Measurements from ENCODE around the gene EBF3. TPM values are rescaled to one million over a fixed set of nuclear protein-coding genes. Genes with fewer than 3 reads are reported as not detected.

The EBF3 gene
- total and polyA plus RNA-seq, 2 experiments from 2014 or later = 0.27 to 0.49 TPM

GRCh38 chr10:129967579-129968019, 3.5 kb upstream of the EBF3 start:
- Histone ChIP-seq H3K9me2 (ENCODE audit: insufficient read depth) (no peaks in the 10 kb centered on the region), H3K36me3 (ENCODE audit: insufficient read depth) (no peaks in the 10 kb centered on the region), H3F3A (replicated peaks; ENCODE audit: low read depth) (peaks cover 32% of the 10 kb centered on the region), H3K4me1 (ENCODE audit: insufficient read depth) (peaks cover 51% of the 10 kb centered on the region), H4K20me1 (replicated peaks; ENCODE audit: insufficient read depth) (peaks cover 28% of the 10 kb centered on the region), H3K79me2 (replicated peaks; ENCODE audit: insufficient read depth) (no peaks in the 10 kb centered on the region), H3K27me3 (ENCODE audit: insufficient read depth) (peaks cover 98% of the 10 kb centered on the region), H3K4me2 (peak overlapping the region; percentile 86), H2AFZ (no peak overlapping the region), H3K27ac (ENCODE audit: low read depth) (no peak overlapping the region), H3K4me3 (peak overlapping the region; percentile 60)
- ATAC-seq = no peak
- Mint-ChIP-seq H3K9me3 (no peaks in the 10 kb centered on the region; the same call in 2 of the 3 replicates), H3K27me3 (ENCODE audit: insufficient read depth, low read depth, poor library complexity) (peaks cover 81% of the 10 kb centered on the region), H3K4me3 (peak overlapping the region; percentile 38; the same call in 2 of the 3 replicates), H3K36me3 (ENCODE audit: low read depth) (no peaks in the 10 kb centered on the region), H3K27ac (no peak overlapping the region), H3K4me1 (peaks cover 29% of the 10 kb centered on the region)
- DNase-seq (ENCODE audit: low spot score) = peak; percentile 34
- TF ChIP-seq ZNF462 (CRISPR knock-in tag; IDR thresholded peaks at IDR 0.05) (no peak), EZH2 (IDR thresholded peaks at IDR 0.05; ENCODE audit: low read depth, unreplicated experiment) (no peak), REST (IDR thresholded peaks at IDR 0.05; ENCODE audit: unreplicated experiment) (no peak), POLR2AphosphoS5 (IDR thresholded peaks at IDR 0.05; ENCODE audit: low read depth) (no peak), CREB1 (CRISPR knock-in tag; IDR thresholded peaks at IDR 0.05; ENCODE audit: low read depth) (no peak), JUNB (IDR thresholded peaks at IDR 0.05; ENCODE audit: unreplicated experiment) (no peak), STAT1 (IDR thresholded peaks at IDR 0.05; ENCODE audit: unreplicated experiment) (no peak), ETS1 (IDR thresholded peaks at IDR 0.05) (no peak), EZH2phosphoT487 (IDR thresholded peaks at IDR 0.05; ENCODE audit: unreplicated experiment) (no peak), NANOG (IDR thresholded peaks at IDR 0.05; ENCODE audit: borderline replicate concordance) (no peak), CTCF (conservative IDR thresholded peaks at IDR 0.05; ENCODE audit: low read depth in 2 of 2) (no peak), ZNF331 (CRISPR knock-in tag; IDR thresholded peaks at IDR 0.05; ENCODE audit: low read depth) (no peak), ZNF114 (CRISPR knock-in tag; IDR thresholded peaks at IDR 0.05) (no peak)
